T47D (cell line): ENCODE results near the gene CBY1.
"Not testable (repeated sequence)": the region's sequence is repeated elsewhere in the genome, so short reads cannot be mapped to it uniquely, and the experiment has no call there.

Source experiments
- DNase-seq, 2 experiments: peaks; one replicate each; pipeline versions ENCODE4 v3.0.0 to v3.0.0-alpha.2; 2011 to 2012; ENCODE audit warnings: low read depth in 1 of 2, low spot score in 1 of 2
- JUND ChIP-seq: IDR thresholded peaks from 2 replicates; pipeline ENCODE4 v1.6.1; 2012; ENCODE audit warnings: low read depth
- in situ Hi-C: cut with HindIII; loops from 2 replicates; pipeline ENCODE4 v1.10.0; 2016; ENCODE audit warnings: low sequenced_read_pairs, low pct_unique_long_range_greater_than_20kb

CBY1 gene

DNA sequence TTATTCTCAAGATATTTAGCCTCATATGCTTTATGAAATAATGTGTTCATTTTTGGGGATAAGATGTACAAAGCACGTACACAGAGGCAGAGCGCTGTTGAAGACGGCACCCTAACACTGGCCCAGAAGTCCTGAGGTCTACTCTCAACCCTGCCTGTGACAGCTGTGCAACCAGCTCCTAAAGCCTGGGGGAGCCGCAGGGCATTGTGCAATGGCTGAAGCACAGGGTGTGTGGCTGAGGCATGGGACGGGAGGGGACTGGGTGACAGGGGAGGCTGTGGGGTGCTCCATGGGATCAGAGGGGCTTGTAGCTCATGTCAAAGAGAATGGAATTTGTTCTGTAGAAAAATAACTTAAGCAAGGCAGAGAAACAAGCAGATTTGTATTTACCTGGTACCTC is 28.0 kb upstream of the CBY1 start:
- DNase-seq, result no peak
- TF ChIP-seq JUND, result no peak
- in situ Hi-C loops, result no loop called here

DNA sequence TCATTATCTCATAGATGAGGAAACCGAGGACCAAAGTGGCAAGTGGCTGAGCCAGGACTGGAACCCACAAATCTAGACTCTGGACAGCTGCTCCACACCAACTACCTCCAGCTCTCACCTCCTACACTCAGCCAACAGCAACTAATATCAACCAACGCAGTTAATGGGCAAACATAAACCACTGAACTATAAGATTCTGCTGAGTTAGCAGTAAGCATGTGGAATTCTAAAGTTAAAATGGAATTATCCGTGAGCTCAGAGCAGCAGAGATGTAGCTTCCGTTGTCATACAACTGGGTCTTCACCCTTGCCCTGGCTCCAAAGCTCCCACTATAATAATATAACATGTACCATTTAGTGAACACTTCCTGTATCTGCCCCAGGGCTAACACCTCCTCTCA is 27.3 kb upstream of the CBY1 start:
- in situ Hi-C loops, result no loop called here

DNA sequence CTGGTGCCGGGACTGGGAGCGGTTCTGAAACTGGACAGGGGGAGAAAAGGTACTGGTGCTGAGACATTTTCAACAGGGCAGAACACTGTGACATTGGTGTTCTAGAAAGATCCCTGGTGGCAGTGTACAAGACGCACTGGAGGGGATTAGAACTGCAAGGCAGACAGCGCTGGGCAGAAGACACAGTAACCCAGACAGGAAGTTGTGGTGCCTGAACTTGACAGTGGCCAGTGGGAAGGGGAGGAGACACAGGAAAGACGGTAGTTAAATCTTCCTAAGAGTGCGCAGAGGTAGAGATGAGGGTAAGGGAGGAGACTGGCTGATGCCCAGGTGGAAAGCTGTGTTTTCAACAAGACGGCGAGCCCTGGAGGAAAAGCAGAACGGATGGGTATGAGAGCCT is 24.7 kb upstream of the CBY1 start:
- in situ Hi-C loops, result no loop called here

More for the DNA sequence above, 27.3 kb upstream of the CBY1 start:
- TF ChIP-seq JUND, result no peak
- DNase-seq, result no peak

DNA sequence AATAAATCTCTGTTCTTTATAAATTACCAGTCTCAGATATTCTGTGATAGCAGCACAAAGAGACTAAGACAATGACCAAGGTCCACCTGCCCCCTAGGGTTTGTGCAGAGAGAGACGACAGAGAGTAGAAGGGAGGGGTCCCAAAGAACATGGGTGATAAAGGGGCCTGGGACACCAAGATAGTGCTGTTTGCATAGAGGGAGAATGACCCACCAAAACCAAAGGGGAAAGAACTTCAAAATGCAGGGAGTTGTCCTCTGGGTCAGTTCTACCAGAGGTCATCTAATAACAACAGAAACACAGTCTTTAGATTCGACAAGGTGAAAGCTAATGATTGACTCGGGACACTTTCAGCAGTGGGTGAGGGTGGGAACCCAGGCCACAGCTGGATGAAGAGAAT is 23.9 kb upstream of the CBY1 start:
- in situ Hi-C loops, result no loop called here
- no peak for TF ChIP-seq JUND
- no peak for DNase-seq

More for the DNA sequence above, 24.7 kb upstream of the CBY1 start:
- no peak for DNase-seq
- TF ChIP-seq JUND, result no peak

DNA sequence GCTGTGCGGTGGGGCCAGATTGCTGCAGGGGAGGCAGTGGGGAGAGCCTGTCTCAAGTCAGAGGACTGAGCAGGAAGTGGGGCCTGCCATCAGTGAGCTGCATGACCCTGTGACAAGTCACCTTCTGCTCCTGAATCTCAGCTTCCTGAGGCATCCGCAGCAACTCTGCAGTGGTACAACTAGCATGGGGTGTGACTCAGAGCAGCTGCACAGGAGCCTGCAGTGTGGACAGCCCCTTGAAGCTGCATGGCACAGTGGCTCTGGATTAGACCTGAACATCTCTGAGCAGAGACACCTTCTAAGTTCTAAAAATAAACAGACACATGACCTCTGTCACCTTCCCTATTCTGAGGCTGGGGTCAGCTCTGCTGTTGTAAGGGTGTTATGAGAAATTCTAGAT is 18.2 kb upstream of the CBY1 start:
- TF ChIP-seq JUND, result no peak
- in situ Hi-C loops, result no loop called here

DNA sequence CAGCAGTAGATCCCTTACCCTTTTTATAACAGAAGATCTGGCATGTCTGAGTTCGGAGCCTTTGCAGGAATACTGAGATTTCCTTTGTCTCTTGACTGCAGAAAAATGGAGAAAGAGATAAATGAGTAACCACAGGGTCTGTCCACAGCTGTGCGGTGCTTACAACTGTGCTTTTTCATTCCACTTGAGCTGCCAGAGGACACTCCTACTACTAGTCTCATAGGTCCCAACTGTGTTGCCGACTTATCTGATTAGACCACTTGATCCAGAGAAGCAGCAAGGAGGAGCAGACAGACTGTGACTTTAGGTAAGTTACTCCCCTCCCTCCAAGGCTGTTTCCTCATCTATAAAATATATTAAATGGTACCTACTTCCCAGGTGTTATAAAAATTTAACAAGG is 17.7 kb upstream of the CBY1 start:
- DNase-seq, result no peak
- in situ Hi-C loops, result no loop called here
- TF ChIP-seq JUND, result no peak

More for the DNA sequence above, 18.2 kb upstream of the CBY1 start:
- no peak for DNase-seq

DNA sequence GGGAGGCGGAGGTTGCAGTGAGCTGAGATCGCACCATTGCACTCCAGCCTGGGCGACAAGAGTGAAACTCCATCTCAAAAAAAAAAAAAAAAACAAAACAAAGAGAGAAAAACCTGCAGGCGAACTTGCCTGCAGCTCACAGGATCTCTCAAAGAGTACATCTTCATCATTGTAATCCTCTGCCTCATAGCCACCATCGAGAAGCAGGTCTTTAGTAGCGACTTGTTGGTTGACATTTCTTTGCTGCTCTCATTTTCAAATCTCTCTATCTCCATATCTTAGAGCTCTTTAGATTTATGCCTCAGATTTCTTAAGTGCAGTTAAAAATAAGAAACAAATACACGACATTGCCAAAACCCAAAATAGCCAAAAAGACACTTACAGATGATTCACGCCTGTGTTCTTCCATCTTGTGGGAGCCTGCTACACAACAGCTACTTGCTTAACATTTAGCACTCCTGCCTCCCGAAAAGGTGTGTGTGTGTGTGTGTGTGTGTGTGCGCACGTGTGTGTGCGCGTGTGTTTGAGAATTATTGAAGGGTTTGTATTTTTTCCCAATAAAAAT is 14.9 kb upstream of the CBY1 start:
- DNase-seq, result no peak
- in situ Hi-C loops, result no loop called here
- TF ChIP-seq JUND, result no peak

DNA sequence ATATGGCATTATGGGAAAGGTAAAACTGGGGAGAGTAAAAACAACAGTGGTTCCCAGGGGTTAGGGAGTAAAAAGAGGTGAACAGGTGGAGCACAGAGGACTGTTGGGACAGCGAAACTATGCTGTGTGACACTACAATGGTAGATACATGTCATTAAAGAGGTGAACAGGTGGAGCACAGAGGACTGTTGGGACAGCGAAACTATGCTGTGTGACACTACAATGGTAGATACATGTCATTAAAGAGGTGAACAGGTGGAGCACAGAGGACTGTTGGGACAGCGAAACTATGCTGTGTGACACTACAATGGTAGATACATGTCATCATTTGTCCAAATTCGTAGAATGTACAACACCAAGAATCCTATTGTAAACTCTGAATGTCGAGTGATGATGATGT is 12.2 kb upstream of the CBY1 start:
- DNase-seq, in situ Hi-C loops: not testable (repeated sequence)

DNA sequence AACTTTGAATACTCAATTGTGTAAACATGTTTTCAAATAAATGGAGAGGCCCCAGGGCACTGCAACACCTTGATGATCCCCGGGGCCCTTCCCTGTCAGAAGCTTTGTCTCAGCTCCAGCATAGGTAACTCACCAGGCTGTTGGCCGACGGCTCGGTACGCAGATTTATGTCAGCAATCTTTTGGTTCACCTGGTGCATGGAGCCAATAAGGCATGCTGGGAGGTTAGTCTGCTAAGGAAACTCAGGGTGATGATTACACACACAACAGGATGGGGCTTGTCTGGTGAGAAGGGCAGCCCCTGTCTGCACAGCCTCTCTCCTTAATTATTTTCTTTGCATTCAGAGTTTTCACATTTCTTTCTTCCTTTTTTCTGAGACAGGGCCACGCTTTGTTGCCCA is 11.0 kb upstream of the CBY1 start:
- in situ Hi-C loops, result no loop called here
- no peak for DNase-seq
- no peak for TF ChIP-seq JUND

DNA sequence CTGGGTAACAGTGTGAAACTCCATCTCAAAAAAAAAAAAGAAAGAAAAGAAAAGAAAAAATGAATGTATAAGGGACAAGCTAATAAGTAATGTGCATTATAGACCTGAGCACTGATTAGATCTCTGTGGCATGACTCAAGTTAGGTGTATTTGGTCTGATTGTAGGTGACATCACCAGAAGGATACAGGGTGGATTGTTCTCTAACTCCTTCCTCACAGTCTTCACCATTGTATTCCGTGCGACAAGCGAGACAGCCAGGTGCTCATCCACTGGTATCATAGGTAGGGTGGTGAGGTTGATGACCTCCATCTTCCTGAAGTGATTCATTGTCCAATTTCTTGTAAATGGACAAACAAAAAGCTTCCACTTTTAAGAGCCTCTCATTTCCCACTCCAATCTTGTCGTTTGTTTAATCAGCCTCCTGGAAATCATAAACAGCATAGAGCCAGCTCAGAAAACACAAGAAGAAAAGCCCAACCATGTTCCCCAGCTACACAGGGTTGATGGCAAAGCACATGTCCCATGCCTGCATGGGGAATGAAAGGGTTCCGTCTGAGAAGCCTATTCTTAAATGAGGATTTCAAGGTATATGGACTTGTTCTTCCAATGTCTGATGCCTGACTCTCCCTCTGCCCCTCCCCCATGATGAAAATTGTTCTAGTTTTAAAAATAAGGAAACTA is 6.5 kb upstream of the CBY1 start:
- TF ChIP-seq JUND, result no peak
- no peak for DNase-seq
- in situ Hi-C loops, result no loop called here

DNA sequence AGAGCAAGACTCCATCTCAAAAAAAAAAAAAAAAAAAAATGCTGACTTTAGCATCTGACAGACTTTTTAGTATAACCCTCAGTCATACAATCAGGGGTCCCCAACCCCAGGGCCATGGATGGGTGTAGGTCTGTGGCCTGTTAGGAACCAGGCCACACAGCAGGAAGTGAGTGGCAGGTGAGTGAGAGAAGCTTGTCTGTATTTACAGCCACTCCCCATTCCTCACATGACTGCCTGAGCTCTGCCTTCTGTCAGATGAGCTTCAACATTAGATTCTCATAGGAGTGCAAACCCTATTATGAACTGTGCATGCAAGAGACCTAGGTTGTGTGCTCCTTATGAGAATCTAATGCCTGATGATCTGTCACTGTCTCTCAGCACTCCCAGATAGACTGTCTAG is 3.6 kb upstream of the CBY1 start:
- DNase-seq, result no peak
- no peak for TF ChIP-seq JUND
- in situ Hi-C loops, result no loop called here

DNA sequence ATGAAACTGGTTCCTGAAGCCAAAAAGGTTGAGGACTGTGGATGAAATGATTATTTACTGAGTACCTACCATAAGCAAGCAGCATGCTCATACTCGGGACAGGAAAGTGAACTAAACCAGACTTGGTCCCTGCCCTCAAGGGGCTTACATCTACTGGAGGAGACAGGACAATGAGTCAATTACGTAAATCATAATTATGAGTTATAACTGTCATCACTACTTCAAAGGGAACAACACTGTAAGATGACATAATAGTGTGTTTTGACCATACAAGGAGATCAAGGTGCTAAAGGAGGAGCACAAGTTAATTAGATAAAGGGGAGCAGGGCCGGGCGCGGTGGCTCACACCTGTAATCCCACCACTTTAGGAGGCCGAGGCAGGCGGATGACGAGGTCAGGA is 2.7 kb upstream of the CBY1 start:
- no peak for TF ChIP-seq JUND
- no peak for DNase-seq
- in situ Hi-C loops, result no loop called here

DNA sequence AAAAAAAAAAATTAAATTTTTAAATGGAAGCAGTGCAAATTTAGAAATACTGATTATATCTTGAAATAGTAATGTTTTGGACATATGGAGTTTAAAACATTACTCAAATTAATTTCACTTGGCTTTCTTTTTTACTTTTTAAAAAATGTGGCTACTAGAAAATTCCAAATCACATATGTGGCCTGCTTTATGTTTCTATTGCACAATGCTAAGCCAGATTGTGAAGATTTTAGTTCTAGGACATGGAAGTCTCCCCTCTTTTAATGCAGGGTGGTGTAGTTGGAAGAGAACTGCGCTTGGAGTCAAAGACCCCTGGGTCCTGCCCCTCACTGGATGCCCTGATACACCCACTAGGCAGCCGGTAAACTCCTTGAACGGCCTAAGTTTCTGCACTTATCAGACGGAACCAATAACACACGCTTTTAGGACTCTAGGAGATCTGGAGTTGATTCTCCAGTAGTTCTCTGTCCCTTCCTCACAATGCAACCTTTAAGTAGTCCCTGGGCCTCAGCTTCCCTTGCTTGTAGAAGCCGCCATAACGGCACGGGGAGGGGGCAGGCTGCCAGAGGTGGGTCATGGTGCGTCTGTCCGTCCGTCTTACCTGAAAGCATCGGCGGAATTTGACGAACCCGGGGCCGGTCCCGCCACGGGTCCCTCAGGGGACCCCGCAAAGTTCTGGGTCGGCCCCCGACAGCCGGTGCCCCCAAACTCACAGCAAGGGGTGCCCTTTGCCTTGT is 751 bp upstream of the CBY1 start:
- in situ Hi-C loops, result no loop called here

More for the DNA sequence above, 751 bp upstream of the CBY1 start:
- DNase-seq, result no peak
- no peak for TF ChIP-seq JUND
